ENCODE results near the gene PBLD.

The PBLD gene

DNA sequence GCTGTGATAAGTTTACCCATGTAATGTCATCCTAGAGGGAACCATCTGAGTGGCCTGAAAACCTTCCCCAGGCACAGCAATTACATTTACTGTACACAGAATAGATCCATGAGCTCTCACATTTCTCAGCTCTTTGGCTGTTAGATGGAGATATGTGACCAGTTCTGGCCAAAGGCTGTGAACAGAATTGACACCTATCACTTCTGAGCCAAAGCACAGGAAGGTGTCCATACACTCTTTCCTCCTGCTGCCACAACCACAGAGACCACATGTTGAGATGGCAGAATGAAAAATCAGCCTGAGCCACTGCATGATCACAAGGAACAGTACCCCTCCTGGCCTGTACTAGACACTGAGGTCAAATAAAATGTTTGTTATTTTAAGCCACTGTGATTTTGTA, 56.5 kb downstream of the PBLD start:
- Histone ChIP-seq H3K27me3 (ENCODE audit: insufficient read depth, poor library complexity, severe bottlenecking) (no peaks in the 10 kb centered on the region), H3K27ac (replicated peaks) (no peak overlapping the region), H3K4me3 (replicated peaks; ENCODE audit: insufficient read depth, low read length) (no peak overlapping the region)
- TF ChIP-seq POLR2AphosphoS5 (IDR thresholded peaks at IDR 0.05; ENCODE audit: low read depth) = no peak
- TF ChIP-seq, protein P1, sequence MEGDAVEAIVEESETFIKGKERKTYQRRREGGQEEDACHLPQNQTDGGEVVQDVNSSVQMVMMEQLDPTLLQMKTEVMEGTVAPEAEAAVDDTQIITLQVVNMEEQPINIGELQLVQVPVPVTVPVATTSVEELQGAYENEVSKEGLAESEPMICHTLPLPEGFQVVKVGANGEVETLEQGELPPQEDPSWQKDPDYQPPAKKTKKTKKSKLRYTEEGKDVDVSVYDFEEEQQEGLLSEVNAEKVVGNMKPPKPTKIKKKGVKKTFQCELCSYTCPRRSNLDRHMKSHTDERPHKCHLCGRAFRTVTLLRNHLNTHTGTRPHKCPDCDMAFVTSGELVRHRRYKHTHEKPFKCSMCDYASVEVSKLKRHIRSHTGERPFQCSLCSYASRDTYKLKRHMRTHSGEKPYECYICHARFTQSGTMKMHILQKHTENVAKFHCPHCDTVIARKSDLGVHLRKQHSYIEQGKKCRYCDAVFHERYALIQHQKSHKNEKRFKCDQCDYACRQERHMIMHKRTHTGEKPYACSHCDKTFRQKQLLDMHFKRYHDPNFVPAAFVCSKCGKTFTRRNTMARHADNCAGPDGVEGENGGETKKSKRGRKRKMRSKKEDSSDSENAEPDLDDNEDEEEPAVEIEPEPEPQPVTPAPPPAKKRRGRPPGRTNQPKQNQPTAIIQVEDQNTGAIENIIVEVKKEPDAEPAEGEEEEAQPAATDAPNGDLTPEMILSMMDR (IDR thresholded peaks at IDR 0.05; ENCODE audit: insufficient read depth, low read length) = no peak
- TF ChIP-seq SPI1 (IDR thresholded peaks at IDR 0.05; ENCODE audit: borderline replicate concordance, low read depth) = no peak
- no peak for TF ChIP-seq GABPA (IDR thresholded peaks at IDR 0.05; ENCODE audit: low read depth)
- TF ChIP-seq, protein P2, sequence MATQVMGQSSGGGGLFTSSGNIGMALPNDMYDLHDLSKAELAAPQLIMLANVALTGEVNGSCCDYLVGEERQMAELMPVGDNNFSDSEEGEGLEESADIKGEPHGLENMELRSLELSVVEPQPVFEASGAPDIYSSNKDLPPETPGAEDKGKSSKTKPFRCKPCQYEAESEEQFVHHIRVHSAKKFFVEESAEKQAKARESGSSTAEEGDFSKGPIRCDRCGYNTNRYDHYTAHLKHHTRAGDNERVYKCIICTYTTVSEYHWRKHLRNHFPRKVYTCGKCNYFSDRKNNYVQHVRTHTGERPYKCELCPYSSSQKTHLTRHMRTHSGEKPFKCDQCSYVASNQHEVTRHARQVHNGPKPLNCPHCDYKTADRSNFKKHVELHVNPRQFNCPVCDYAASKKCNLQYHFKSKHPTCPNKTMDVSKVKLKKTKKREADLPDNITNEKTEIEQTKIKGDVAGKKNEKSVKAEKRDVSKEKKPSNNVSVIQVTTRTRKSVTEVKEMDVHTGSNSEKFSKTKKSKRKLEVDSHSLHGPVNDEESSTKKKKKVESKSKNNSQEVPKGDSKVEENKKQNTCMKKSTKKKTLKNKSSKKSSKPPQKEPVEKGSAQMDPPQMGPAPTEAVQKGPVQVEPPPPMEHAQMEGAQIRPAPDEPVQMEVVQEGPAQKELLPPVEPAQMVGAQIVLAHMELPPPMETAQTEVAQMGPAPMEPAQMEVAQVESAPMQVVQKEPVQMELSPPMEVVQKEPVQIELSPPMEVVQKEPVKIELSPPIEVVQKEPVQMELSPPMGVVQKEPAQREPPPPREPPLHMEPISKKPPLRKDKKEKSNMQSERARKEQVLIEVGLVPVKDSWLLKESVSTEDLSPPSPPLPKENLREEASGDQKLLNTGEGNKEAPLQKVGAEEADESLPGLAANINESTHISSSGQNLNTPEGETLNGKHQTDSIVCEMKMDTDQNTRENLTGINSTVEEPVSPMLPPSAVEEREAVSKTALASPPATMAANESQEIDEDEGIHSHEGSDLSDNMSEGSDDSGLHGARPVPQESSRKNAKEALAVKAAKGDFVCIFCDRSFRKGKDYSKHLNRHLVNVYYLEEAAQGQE (IDR thresholded peaks at IDR 0.05; ENCODE audit: insufficient replicate concordance, low read depth) = no peak
- no peak for DNase-seq (ENCODE audit: low read depth in 1 of 2, low spot score in 1 of 2)

DNA sequence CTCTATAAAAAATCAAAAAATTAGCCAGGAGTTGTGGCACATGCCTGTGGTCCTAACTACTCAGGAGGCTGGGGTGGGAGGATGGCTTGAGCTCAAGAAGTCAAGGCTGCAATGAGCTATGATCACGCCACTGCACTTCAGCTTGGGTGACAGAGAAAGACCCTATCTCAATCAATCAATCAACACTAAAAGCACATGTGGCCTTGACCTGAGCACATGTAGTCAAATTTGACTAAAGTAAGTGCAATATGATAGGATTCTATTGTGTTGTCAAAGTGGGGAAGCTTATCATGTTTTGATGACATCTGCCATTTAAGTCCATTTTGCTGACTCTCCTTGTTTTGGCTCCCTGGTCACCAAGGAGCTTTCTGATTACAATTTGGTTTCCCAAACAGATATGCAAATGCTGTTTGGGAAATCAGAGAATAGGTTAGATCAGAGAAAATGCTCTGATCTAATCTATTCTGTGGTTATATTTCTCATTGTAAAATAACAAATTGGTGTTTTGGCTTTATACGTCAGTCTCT, 57.1 kb downstream of the PBLD start:
- Histone ChIP-seq H3K27ac (replicated peaks) (no peak overlapping the region), H3K27me3 (ENCODE audit: insufficient read depth, poor library complexity, severe bottlenecking) (no peaks in the 10 kb centered on the region), H3K4me3 (replicated peaks; ENCODE audit: insufficient read depth, low read length) (no peak overlapping the region)
- no peak for DNase-seq (ENCODE audit: low read depth in 1 of 2, low spot score in 1 of 2)
- TF ChIP-seq GABPA (IDR thresholded peaks at IDR 0.05; ENCODE audit: low read depth) = no peak
- TF ChIP-seq, protein P2 (IDR thresholded peaks at IDR 0.05; ENCODE audit: insufficient replicate concordance, low read depth) = no peak
- no peak for TF ChIP-seq POLR2AphosphoS5 (IDR thresholded peaks at IDR 0.05; ENCODE audit: low read depth)
- no peak for TF ChIP-seq SPI1 (IDR thresholded peaks at IDR 0.05; ENCODE audit: borderline replicate concordance, low read depth)
- TF ChIP-seq, protein P1 (IDR thresholded peaks at IDR 0.05; ENCODE audit: insufficient read depth, low read length) = no peak

GRCh38 chr10:68272833-68273232, 59.9 kb downstream of the PBLD start:
- TF ChIP-seq GABPA (IDR thresholded peaks at IDR 0.05; ENCODE audit: low read depth) = no peak
- TF ChIP-seq POLR2AphosphoS5 (IDR thresholded peaks at IDR 0.05; ENCODE audit: low read depth) = no peak
- TF ChIP-seq, protein P1 (IDR thresholded peaks at IDR 0.05; ENCODE audit: insufficient read depth, low read length) = no peak
- TF ChIP-seq, protein P2 (IDR thresholded peaks at IDR 0.05; ENCODE audit: insufficient replicate concordance, low read depth) = no peak
- no peak for TF ChIP-seq SPI1 (IDR thresholded peaks at IDR 0.05; ENCODE audit: borderline replicate concordance, low read depth)
- no peaks in the 10 kb centered on the region for H3K27me3 ChIP-seq (ENCODE audit: insufficient read depth, poor library complexity, severe bottlenecking)
- DNase-seq (ENCODE audit: low read depth in 1 of 2, low spot score in 1 of 2) = no peak
- H3K27ac ChIP-seq (replicated peaks) = no peak overlapping the region
- H3K4me3 ChIP-seq (replicated peaks; ENCODE audit: insufficient read depth, low read length) = no peak overlapping the region

All from HL-60 (cell line).